GM18870 (cell line): ENCODE measurements around the gene IDH2.
"Not testable (repeated sequence)": the region's sequence is repeated elsewhere in the genome, so short reads cannot be mapped to it uniquely, and the experiment has no call there.

Experiments
- ATAC-seq: cut with Tn5 transposase; IDR thresholded peaks from one replicate; pipeline ENCODE4 v1.9.1; 2021; ENCODE audit warnings: moderate library complexity; ENCODE audit not compliant: unreplicated experiment

IDH2 gene

DNA sequence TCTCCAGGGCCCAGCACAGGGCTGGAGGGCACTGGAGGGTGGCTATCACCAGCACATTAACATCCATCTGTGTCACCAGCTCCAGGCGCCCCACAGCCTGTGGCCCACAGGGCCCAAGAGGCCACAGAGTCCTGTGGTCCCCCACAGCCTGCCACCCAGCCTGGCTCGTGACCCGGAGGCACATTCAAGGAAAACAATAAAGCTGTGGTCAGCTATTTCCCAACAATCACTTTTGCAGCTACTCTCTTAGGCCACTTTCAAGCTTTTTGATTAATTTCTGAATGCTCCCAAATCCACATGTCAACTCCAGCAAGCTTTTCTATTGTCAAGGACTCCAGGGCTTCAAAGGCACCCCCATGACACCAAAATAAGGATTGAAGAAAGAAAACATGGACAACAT is 16.7 kb downstream of the IDH2 start:
- ATAC-seq: no peak

DNA sequence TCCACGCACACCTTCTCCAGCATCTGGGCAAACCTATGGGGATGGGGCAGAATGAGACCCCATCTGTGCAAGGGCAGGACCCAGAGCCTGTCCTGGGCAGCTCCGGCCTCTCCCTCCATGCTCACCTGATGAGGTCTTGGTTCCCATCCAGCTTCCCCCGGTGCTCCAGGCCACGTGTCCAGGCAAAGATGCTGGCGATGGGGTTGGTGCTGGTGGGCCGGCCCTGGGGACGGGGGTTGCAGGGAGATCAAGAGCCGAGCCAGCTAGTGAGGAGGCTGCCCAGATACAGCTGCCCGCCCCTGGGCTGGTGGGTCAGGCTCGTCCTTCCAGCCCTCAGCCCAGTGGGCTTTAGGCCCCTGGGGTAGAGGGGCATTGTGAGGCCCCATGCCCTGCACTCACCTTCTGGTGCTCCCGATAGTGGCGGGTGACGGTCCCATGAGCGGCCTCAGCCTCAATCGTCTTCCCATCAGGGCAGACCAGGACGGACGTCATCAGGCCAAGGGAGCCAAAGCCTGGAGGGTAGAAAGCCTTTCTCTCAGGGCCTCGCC is 17.3 kb downstream of the IDH2 start:
- ATAC-seq: no peak

DNA sequence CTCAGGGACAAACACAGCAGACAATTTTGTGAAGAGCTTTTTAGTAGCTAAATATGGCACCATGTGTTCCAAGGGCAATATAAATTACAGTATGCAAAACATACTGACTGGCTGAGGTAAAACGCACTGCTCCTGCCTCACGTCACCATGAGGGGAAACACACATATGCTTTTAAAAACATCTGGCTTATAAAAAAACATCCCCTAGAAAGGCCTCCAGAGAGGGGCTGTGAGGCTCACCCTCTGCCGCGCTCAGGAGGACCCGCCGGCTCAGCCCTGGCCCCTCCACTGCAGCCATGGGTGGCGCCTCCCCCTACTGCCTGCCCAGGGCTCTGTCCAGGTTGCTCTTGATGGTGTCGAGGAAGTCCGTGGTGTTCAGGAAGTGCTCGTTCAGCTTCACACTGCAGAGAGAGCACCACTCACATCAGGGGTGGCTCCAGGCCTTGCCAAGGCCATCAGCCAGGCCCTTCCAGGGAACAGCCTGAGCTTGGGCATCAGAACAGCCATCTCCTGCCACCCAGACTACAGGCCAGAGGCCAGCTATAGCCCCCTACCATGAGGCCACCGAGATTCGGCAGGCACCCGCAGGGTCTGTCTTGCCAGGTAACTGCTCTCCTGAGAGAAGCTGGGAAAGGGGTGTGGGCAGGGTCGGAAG is 18.2 kb downstream of the IDH2 start:
- ATAC-seq: no peak

DNA sequence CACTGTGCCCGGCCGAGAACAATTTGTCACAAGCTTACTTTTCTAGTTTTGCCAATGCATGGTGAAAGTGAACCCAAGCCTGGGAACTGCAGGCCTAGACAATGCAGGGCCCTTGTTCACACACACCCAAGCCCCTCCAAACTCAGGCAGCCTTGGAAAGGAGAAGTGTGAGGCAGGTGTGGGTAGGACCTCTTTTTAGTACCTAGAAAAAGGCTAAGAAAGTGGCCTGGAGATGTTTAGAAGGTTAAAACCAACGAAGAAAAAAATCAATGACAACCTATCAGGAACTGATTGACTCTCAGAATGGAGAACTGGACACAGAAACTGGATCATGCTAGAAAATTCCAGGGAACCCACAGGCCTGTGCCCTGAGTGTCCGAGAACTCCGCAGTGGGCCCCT is 18.8 kb downstream of the IDH2 start:
- no peak for ATAC-seq

DNA sequence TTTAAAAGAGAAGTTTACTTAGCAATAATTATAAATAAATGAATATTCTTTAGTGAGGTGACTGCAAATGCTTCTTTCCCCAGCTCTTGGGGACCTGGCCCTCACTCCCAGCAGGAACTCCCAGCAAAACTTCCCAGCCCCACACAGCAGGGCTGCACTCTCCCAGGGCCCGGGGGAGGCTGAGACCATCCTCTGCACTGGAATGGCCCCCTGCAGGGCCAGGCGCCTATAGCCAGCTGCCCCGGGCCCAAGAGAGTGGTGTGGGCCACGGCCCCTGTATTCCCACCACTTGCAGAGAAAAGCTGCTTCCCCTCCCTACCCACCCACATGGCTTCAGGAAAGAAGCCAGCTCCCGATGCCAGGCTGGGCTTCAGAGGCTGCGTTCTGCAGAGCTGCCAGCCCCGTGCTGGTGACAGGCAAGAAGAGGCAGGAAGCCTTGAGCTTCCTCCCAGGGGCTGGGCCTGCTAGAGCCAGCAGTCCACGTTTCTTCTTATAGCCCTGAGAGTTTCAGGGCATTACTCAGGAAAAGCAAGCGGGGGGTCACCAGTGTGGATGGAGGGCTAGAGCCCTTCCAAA is 20.0 kb downstream of the IDH2 start:
- no peak for ATAC-seq

DNA sequence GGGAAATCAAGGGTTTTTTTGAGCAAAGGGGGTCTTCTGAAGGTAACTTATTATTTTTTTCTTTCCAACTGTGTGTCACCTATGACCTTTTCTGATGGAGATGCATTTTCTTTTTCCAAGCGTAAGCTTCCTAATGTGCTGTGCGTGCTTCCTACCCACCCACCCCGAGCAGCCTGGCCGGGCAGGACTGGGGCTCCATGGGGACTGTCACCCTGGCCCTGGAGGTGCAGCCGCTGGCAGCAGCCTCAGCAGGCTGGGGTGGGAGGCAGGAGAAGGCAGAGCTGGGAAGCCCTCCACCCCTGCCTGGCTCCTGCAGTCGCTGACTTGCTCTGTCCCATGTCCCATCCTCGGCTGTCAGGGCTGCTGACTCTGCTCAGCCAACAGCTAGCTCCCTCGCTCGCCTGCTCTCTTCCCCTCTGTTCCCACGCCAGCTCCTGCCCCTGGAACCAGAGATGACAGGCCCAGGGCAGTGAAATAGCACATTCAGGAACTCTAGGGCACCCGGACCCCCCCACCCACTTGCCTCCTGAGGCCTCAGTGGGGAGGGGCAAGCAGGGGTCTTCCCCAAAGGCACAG is 21.4 kb downstream of the IDH2 start:
- no peak for ATAC-seq

DNA sequence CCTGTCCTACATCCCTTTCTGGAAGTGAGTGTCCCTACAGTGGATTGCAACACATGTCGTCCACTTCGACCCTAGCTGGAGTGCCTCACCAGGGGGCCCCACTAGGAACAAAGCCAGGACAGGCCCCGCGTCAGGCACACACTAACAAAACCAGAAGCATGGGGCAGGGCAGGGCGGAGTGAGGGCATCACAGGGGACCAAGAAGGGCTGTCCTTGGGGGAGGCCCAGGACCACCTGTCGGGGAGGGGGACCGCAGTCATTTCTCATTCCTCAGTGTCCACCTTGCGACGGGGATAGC is 21.9 kb downstream of the IDH2 start:
- no peak for ATAC-seq

DNA sequence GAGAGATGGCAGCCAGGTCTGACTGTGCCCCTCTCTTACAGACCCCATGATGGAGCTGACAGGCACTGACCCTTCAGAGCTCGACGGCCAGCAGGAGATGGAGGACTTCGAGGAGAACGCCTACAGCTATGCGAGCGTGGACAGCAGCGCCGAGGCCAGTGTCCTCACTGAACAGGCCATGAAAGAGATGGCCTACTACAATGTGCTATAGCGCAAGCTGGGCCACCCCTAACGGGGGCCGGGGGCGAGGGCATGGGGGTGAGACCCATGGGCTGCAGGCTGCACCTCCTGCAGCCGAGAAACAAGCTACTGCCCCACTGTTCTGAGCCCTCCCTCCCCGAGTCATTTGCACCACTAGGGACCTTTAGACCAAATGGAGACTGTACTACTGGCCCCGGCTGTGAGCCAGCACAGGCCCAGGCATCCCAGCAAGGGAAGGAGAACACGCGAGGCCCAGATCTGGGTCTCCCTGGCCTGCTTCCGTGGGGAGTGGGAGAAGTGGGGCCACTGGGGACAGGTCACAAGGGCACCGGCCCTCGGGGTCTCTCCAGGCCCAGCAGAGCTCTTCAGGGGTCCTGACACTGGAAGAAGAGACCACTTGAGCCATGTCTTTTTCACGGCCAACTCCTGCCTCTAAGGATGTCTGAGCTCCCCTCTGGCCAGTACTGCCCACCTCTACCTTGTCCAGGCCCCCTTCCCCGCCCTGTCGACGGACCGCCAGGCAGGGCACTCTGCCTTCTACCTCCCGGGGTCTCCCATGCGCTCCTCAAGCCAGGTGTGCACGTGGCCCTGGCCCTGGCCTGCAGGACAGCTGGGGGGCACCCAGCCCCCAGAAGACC is 22.4 kb downstream of the IDH2 start:
- ATAC-seq: no peak

DNA sequence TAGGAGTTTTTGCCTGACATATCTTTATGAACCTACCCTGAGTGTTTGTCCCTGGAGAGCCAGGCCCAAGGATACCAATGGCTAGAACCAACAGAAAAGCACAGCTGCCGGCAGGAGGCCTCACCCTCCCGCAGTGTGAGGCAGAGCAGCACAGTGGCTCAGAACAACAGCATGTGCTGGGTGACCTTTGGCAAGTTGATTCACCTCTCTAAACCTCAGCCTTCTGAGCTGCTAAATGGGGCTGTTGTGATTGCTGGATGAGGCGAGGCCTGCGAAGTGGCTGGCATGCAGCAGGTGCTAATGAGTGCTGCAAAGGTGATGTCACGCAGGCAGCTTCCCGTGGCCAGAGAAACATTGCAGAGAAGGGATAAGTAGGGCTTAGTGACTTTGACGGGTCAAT is 23.3 kb downstream of the IDH2 start:
- no peak for ATAC-seq

DNA sequence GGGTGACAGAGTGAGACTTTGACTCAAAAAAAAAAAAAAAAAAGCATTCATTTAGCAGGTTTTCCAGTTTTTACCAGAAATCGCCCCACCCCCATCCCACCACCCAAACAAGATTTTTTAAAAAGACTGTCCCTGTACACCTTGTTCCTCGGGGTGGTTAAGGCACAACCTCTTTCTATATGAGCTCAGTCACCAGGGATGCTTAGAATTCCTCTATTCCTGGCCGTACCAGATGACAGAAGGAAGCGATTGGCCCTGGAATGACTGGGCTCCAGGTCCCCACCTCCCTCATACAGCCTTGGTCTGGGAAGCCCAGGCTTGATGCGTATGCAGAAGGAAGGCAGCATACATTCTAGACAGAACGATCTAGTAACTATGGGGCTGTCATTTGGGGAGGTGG is 25.6 kb downstream of the IDH2 start:
- no peak for ATAC-seq

DNA sequence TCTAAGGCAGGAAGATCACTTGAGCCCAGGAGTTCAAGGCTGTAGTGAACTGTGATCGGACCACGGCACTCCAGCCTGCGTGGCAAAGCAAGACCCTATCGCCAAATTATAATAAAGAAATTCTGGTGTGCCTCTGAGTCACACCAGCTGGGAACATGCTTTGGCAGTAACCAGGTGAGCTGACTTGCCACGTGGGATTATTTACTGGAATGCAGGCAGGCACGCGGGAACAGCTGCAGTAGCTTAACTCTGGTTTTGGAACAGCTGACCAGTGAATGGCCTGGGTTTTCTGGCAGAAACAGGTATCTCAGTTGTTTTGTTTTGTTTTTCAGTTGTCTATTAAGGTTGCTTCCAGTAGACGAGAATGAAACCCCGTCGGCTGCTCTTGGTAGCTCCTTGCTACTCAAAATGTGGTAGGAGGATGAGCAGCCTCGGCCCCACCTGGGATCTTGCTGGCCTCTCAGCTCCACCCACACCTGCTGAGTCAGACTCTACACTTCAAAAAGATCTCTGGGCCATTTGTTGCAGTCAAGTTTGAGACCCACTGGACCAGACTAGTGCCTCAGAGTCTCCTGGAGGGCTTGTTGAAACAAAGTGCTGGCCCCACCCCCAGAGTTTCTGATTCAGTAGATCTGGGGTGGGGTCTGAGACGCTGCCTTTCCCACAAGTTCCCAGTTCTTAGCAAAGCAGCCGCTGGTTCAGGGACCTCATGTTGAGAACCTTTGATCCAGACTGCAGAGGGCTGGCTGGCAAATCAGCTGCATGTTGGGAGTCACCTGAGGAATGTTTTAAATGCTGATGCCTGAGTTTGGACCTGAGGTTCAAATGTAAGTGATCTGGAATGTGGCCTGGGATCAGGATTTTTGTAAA is 26.6 kb downstream of the IDH2 start:
- ATAC-seq: no peak

DNA sequence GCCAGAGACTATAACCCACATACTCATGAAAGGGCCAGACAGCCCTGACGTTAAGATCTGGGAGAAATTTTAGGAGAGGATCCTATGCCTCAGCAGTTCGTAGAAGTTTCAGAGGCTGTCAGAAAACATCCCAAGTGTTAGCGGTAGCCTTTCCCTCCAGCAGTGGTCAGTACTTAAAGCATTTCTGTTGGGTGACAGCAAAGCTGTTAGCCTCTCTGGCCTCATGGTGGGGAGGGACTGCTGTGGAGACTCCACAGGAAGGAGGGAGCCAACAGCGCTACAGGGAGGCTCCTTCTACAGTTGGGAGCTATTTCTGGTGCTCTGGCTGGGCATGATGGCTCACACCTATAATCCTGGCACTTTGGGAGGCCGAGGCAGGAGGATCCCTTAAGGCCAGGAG is 27.4 kb downstream of the IDH2 start:
- no peak for ATAC-seq

DNA sequence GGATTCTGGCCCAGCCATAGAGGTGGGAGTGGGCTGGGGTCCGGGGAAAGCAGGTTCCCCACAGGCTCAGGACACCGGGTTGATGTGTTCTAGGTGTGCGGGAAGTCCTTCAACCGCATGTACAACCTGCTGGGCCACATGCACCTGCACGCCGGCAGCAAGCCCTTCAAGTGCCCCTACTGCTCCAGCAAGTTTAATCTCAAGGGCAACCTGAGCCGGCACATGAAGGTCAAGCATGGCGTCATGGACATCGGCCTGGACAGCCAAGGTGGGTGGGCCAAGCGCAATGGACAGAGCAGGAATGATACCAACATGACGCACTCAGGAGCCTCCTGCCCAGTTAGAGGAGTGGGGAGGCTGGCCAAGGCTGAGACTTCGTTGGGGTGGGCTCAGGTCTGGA is 28.2 kb downstream of the IDH2 start:
- no peak for ATAC-seq

DNA sequence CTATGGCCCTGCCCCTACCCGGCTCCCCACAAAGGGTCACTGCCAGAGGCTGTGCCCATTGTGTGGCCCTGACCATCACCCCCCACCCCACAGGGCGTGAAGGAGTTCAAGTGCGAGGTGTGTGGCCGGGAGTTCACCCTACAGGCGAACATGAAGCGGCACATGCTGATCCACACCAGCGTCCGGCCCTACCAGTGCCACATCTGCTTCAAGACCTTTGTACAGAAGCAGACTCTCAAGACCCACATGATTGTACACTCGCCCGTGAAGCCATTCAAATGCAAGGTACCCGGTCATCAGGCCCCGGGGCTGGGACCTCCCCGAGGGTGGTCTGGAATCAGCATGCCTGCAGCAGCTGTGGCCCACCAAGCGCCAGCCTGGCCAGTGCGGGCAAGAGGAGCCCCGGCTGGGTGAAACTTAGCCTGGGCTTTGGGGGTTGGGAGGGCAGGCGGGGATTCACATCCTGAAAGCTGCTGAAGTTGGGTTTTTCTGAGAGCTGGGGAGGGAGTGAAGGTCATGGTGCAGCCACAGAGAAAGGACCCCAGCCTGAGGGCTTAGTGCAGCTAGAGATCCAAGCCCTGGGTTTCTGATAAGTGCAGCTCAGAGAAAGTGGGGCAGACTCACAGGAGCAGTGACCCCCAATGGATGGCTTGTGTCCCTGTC is 29.2 kb downstream of the IDH2 start:
- ATAC-seq: no peak

DNA sequence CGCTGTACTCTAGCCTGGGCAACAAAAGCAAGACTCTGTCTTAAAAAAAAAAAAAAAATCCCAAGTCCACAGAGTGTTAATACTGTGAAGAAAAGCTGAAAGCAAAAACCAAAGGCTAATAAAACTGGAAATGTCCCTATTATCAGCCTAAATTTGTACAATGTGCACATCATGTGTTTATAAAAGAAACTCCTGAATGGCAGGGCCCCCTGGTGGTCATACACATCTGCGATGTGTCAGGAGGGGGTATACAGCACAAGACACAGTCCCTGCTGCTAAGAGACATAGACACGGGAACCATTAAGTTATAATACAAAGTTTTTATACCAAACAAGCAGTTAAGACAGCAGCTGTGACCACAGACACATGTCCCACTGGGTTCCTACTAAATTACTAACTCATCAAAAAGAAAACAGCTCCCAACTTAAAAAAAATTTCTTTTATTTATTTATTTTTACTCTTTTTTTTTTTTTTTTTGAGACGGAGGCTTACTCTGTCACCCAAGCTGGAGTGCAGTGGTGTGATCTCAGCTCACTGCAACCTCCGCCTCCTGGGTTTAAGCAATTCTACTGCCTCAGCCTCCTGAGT is 31.0 kb downstream of the IDH2 start:
- no peak for ATAC-seq

DNA sequence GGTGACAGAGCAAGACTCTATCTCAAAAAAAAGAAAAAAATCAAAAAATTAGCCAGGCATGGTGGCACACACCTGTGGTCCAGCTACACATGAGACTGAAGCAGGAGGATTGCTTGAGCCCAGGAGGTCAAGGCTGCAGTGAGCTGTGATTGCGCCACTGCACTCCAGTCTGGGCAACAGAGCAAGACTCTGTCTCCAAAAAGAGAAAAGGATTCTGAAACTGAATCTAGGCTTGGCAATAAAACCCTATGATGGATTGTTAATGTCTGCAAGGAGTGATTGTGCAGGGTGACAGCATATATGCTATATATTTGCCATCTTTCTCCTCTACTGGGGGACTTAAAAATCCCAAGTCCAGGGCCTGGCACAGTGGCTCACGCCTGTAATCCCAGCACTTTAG is 31.6 kb downstream of the IDH2 start:
- ATAC-seq: not testable (repeated sequence)

DNA sequence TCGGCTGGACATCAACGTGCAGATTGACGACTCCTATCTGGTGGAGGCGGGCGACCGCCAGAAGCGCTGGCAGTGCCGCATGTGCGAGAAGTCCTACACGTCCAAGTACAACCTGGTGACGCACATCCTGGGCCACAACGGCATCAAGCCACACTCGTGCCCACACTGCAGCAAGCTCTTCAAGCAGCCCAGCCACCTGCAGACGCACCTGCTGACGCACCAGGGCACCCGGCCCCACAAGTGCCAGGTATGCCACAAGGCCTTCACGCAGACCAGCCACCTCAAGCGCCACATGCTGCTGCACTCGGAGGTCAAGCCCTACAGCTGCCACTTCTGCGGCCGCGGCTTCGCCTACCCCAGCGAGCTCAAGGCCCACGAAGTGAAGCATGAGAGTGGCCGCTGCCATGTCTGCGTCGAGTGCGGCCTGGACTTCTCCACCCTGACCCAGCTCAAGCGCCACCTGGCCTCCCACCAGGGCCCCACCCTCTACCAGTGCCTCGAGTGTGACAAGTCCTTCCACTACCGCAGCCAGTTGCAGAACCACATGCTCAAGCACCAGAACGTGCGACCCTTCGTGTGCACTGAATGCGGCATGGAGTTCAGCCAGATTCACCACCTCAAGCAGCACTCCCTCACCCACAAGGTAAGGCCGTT is 34.2 kb downstream of the IDH2 start:
- ATAC-seq: no peak

DNA sequence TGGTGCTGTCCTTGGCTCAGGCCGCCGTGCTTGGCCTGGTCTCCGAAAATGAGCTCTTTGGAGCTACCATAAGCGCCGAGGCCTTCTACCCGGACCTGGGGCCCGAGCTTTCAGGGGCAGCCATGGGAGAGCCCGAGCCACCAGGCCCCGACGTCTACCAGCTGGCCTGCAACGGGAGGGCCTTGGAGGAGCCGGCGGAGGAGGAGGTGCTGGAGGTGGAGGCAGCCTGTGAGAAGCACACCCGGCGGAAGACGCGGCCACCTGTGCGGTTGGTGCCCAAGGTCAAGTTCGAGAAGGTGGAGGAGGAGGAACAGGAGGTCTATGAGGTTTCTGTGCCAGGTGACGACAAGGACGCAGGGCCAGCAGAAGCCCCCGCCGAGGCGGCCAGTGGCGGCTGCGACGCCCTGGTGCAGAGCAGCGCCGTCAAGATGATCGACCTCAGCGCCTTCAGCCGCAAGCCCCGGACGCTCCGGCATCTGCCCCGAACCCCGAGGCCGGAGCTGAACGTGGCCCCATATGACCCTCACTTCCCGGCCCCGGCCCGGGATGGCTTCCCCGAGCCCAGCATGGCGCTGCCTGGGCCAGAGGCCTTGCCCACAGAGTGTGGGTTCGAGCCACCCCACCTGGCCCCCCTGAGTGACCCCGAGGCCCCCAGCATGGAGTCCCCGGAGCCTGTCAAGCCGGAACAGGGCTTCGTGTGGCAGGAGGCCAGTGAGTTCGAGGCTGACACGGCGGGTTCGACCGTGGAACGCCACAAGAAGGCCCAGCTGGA is 34.9 kb downstream of the IDH2 start:
- no peak for ATAC-seq

DNA sequence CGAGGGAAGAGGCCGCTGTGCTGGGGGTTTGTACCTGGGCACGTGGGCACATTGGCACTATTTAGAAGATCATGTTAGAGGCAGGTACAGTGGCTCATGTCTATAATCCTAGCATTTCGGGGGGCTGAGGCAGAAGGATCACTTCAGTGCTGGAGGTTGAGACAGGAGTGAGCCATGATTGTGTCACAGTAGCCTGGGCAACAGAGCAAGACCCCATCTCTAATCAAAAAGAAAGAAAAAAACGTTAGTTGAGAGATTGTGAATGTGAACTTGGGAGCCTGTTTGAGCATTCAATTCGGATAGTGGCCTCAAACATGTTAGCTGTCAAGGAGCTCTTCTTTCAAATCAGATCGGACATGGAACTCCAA is 36.6 kb downstream of the IDH2 start:
- ATAC-seq: no peak
